Coronary artery (tissue), 2 donors: Measurements from ENCODE around the gene CHD5.

Experiments used
- DNase-seq: peaks from one replicate; pipeline ENCODE4 v3.0.0-alpha.2; 2017; ENCODE audit warnings: low spot score
- H3K27ac ChIP-seq, 2 donors: fragments of 200-600 bp; sonication (generic); one replicate each; pipeline ENCODE4 v1.5.1; 2016 to 2019
- H3K4me3 ChIP-seq: fragments of 200-600 bp; sonication (generic); 2 replicates; pipeline ENCODE4 v1.5.1; 2016; ENCODE audit warnings: mild to moderate bottlenecking, moderate library complexity
- CTCF ChIP-seq: fragments of 200-600 bp; sonication (generic); IDR thresholded peaks from one replicate; pipeline ENCODE4 v1.5.1; 2019; ENCODE audit warnings: antibody characterized with exemption

The CHD5 gene

DNA sequence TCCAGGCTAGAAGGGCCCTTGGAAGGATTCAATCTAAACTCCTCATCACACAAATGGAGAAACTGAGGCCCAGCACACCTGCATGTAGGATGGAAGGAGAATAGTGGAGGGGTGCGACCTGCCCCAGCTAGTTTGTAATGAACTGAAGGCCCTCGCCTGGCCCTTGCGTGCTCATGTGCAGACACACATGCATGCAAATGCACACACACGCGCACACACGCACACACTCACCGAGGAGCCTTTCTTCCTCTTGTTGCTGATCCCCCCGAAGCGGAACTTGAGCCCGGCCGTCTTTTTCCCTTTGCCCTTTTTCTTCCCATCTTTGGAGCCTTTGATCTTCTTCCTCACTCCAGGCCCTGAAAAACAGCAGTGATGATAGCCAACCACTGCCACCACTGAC lies 27.9 kb downstream of the CHD5 start:
- H3K4me3 ChIP-seq: no peak overlapping the region
- no peak for DNase-seq
- TF ChIP-seq CTCF: no peak
- H3K27ac ChIP-seq: no peak overlapping the region

- no peak overlapping the region for H3K4me3 ChIP-seq
- H3K27ac ChIP-seq: no peak overlapping the region
- TF ChIP-seq CTCF: no peak
- no peak for DNase-seq
Measured at GRCh38 chr1:6151291-6151822, 28.8 kb downstream of the CHD5 start.

- TF ChIP-seq CTCF: no peak
- no peak for DNase-seq
- no peak overlapping the region for H3K27ac ChIP-seq
- no peak overlapping the region for H3K4me3 ChIP-seq
Measured at GRCh38 chr1:6150006-6150938, 29.8 kb downstream of the CHD5 start.

GRCh38 chr1:6149597-6149996 lies 30.5 kb downstream of the CHD5 start:
- Histone ChIP-seq H3K4me3 (no peak overlapping the region), H3K27ac (no peak overlapping the region)
- TF ChIP-seq CTCF: no peak
- no peak for DNase-seq

- DNase-seq: no peak
- Histone ChIP-seq H3K27ac (no peak overlapping the region), H3K4me3 (peak overlapping the region; percentile 45)
- TF ChIP-seq CTCF: no peak
Measured at GRCh38 chr1:6148497-6149241, 31.5 kb downstream of the CHD5 start.

DNA sequence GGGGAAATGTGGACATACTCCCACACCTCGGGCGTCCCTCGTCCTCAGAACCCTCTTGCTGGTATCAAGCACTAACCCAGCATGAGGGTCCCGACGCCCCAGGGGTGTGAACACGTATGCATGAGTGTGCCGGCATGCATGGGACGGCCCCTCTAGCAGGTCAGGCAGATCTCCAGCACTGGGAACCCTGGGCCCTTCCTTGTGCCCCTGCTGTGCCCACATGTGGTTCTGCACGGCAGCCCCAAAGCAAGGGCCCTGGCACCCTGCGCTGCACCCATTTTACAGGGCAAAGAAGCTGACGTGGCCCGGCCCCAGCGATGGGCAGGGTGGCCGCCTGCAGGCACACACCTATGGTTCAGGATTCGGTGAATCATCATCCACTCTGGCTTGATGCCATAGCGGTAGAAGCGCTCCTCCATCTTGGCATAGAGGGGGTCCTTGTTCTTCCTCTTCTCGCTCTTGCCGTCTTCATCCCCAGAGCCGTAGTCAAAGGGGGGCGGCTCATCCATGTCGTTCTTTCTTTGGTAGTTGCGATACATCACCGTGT lies 34.2 kb downstream of the CHD5 start:
- DNase-seq: no peak
- no peak overlapping the region for H3K27ac ChIP-seq
- H3K4me3 ChIP-seq: no peak overlapping the region
- TF ChIP-seq CTCF: no peak
